ENCODE data around the gene IL17F.

Gene IL17F

DNA sequence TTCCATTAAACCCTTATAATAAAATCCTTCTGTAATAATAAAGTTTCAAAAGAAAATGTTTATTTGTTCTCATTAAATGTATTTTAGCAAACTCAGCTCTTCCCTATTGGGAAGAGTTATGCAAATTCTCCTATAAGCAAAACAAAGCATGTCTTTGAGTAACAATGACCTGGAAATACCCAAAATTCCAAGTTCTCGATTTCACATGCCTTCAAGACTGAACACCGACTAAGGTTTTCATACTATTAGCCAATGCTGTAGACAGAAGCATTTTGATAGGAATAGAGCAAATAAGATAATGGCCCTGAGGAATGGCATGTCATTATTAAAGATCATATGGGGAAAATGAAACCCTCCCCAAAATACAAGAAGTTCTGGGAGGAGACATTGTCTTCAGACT, 54.3 kb downstream of the IL17F start:
- DNase-seq (ENCODE audit: low spot score), result no peak

DNA sequence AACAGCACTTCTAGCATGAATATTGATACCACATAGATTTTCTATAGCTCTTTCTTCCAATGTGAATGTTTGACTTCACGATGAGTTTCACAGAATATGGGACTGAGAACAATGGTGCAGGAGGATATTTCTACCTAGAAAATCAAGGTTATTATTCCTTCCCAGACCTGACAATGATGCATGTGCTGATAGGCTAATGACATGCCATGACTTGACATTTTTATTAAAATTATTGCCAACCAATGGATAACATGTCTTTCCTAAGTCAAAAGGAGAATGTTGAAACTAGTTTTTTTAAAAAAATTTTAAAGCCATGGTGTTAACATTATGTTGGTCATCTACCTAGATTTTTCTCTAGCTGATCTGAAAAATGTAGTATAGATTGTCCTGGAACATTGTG, 57.2 kb downstream of the IL17F start:
- no peak for DNase-seq (ENCODE audit: low spot score)

Data from AG20443 (cell line).